ENCODE measurements around the gene AMBRA1. TPM values are rescaled to one million over a fixed set of nuclear protein-coding genes. Genes with fewer than 3 reads are reported as not detected.

The AMBRA1 gene
- total and polyA plus RNA-seq, 2 donors (not counting 3 experiments of a cell fraction or from before 2014, with no cell fraction given), result 18.4 to 32.4 TPM

DNA sequence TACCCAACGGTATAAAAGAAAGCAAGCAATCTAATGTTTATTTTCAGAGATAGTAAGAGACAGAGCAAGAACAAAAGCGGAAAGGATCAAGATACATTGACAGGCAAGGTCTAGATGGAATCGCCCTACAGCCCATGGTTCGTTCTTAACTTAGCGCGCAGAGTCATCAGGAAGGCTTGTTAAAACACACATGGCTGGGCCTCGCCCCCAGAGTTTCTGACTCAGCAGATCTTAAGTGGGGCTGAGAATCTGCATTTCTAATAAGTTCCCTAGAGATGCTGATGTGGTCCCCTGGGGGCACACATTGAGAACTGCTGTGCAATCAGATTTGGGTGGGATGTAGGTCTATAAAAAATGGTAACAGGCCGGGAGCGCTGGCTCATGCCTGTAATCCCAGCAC is 166.5 kb downstream of the AMBRA1 start:
- Histone ChIP-seq H3K4me1 (ENCODE audit: control insufficient read depth, extremely low read depth, insufficient read depth, low read length) (no peaks in the 10 kb centered on the region), H3K9ac (replicated peaks; ENCODE audit: extremely low read depth, insufficient read depth, low read length) (no peak overlapping the region), H3K36me3 (ENCODE audit: control insufficient read depth in 2 of 2, extremely low read depth in 1 of 2, insufficient read depth in 2 of 2, low read length in 2 of 2) (peaks cover 0 to 3% of the 10 kb centered on the region in 2 experiments), H2AFZ (ENCODE audit: low read depth, low read length) (no peak overlapping the region), H4K20me1 (replicated peaks; ENCODE audit: control insufficient read depth, extremely low read depth, insufficient read depth, low read length) (no peaks in the 10 kb centered on the region), H3K27me3 (ENCODE audit: control insufficient read depth in 2 of 2, insufficient read depth in 2 of 2, low read length in 2 of 2) (no peaks in the 10 kb centered on the region), H3K9me1 (replicated peaks; ENCODE audit: control insufficient read depth, extremely low read depth, insufficient read depth, low read length) (no peaks in the 10 kb centered on the region), H3K4me3 (replicated peaks in 1 of 3; ENCODE audit: insufficient read depth in 1 of 3, low read depth in 1 of 3, low read length in 3 of 3) (no peak overlapping the region), H3K27ac (ENCODE audit: insufficient read depth, low read depth, low read length) (no peak overlapping the region), H3K4me2 (ENCODE audit: insufficient read depth, low read length) (no peak overlapping the region), H3K79me2 (ENCODE audit: control insufficient read depth, insufficient read depth, low read length) (no peaks in the 10 kb centered on the region), H3K9me3 (replicated peaks; ENCODE audit: control insufficient read depth, insufficient read depth, low read length) (no peaks in the 10 kb centered on the region)
- no TSS peak for BruUV-seq (replicated peaks)
- intact Hi-C loops (cut with micrococcal nuclease), result no loop called here
- FAIRE-seq, result no peak
- DNase-seq (ENCODE audit: low read depth, low spot score), result no peak
- TF ChIP-seq POLR2AphosphoS5 (IDR thresholded peaks at IDR 0.05; ENCODE audit: insufficient read depth, low read depth, low read length), result no peak
- no peak for TF ChIP-seq GATA2 (IDR thresholded peaks at IDR 0.05; ENCODE audit: insufficient read depth, insufficient read length, low read depth, low read length)
- TF ChIP-seq, protein P1, sequence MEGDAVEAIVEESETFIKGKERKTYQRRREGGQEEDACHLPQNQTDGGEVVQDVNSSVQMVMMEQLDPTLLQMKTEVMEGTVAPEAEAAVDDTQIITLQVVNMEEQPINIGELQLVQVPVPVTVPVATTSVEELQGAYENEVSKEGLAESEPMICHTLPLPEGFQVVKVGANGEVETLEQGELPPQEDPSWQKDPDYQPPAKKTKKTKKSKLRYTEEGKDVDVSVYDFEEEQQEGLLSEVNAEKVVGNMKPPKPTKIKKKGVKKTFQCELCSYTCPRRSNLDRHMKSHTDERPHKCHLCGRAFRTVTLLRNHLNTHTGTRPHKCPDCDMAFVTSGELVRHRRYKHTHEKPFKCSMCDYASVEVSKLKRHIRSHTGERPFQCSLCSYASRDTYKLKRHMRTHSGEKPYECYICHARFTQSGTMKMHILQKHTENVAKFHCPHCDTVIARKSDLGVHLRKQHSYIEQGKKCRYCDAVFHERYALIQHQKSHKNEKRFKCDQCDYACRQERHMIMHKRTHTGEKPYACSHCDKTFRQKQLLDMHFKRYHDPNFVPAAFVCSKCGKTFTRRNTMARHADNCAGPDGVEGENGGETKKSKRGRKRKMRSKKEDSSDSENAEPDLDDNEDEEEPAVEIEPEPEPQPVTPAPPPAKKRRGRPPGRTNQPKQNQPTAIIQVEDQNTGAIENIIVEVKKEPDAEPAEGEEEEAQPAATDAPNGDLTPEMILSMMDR (IDR thresholded peaks at IDR 0.05; ENCODE audit: extremely low read depth in 1 of 2, insufficient read depth in 1 of 2, low read depth in 1 of 2, low read length in 2 of 2), result no peak
- no peak for TF ChIP-seq FOS (IDR thresholded peaks at IDR 0.05; ENCODE audit: borderline replicate concordance, insufficient read depth, low read length)
- TF ChIP-seq, protein P2, sequence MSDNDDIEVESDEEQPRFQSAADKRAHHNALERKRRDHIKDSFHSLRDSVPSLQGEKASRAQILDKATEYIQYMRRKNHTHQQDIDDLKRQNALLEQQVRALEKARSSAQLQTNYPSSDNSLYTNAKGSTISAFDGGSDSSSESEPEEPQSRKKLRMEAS (IDR thresholded peaks at IDR 0.05; ENCODE audit: insufficient read depth, insufficient read length), result no peak
- no peak for TF ChIP-seq JUN (IDR thresholded peaks at IDR 0.05; ENCODE audit: borderline replicate concordance, insufficient read depth, insufficient read length, low read depth)
- ChIA-PET POLR2A (no interaction called here), CTCF (no interaction called here)
- dilution Hi-C loops (cut with MboI; ENCODE audit: extremely low pct_ligation_motif_present, low sequenced_read_pairs), result no loop called here
